ENCODE results near the gene RNLS. TPM values are rescaled to one million over a fixed set of nuclear protein-coding genes. Genes with fewer than 3 reads are reported as not detected.

The RNLS gene
- total RNA-seq, 1 donor from 2014 or later = 13.3 TPM

- Histone ChIP-seq H3K4me3 (no peak overlapping the region), H3K27me3 (no peaks in the 10 kb centered on the region), H3K36me3 (no peaks in the 10 kb centered on the region), H3K4me1 (no peaks in the 10 kb centered on the region), H3K27ac (no peak overlapping the region), H3K9me3 (peaks cover 4% of the 10 kb centered on the region)
- TF ChIP-seq, protein P1, sequence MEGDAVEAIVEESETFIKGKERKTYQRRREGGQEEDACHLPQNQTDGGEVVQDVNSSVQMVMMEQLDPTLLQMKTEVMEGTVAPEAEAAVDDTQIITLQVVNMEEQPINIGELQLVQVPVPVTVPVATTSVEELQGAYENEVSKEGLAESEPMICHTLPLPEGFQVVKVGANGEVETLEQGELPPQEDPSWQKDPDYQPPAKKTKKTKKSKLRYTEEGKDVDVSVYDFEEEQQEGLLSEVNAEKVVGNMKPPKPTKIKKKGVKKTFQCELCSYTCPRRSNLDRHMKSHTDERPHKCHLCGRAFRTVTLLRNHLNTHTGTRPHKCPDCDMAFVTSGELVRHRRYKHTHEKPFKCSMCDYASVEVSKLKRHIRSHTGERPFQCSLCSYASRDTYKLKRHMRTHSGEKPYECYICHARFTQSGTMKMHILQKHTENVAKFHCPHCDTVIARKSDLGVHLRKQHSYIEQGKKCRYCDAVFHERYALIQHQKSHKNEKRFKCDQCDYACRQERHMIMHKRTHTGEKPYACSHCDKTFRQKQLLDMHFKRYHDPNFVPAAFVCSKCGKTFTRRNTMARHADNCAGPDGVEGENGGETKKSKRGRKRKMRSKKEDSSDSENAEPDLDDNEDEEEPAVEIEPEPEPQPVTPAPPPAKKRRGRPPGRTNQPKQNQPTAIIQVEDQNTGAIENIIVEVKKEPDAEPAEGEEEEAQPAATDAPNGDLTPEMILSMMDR (IDR thresholded peaks at IDR 0.05) = no peak
- no peak for DNase-seq (ENCODE audit: extremely low spot score in 2 of 2)
- intact Hi-C loops (cut with DNase I) = no loop called here
Observed at GRCh38 chr10:88616250-88616977, 33.3 kb upstream of the RNLS start.

GRCh38 chr10:88608780-88609179 lies 25.7 kb upstream of the RNLS start:
- Histone ChIP-seq H3K4me3 (no peak overlapping the region), H3K9me3 (no peaks in the 10 kb centered on the region), H3K4me1 (no peaks in the 10 kb centered on the region), H3K27me3 (no peaks in the 10 kb centered on the region), H3K27ac (no peak overlapping the region), H3K36me3 (no peaks in the 10 kb centered on the region)
- TF ChIP-seq, protein P1 (IDR thresholded peaks at IDR 0.05) = no peak
- TF ChIP-seq POLR2AphosphoS5 (IDR thresholded peaks at IDR 0.05; ENCODE audit: insufficient read depth in 1 of 2, low read depth in 1 of 2) (no peak), POLR2A (IDR thresholded peaks at IDR 0.05) (no peak)
- intact Hi-C loops (cut with DNase I) = no loop called here
- no peak for DNase-seq (ENCODE audit: extremely low spot score in 2 of 2)

- TF ChIP-seq POLR2A (IDR thresholded peaks at IDR 0.05) (no peak), POLR2AphosphoS5 (IDR thresholded peaks at IDR 0.05; ENCODE audit: insufficient read depth in 1 of 2, low read depth in 1 of 2) (no peak)
- TF ChIP-seq, protein P1 (IDR thresholded peaks at IDR 0.05) = no peak
- DNase-seq (ENCODE audit: extremely low spot score in 2 of 2) = no peak
- Histone ChIP-seq H3K36me3 (no peaks in the 10 kb centered on the region), H3K9me3 (no peaks in the 10 kb centered on the region), H3K27me3 (no peaks in the 10 kb centered on the region), H3K27ac (no peak overlapping the region), H3K4me3 (no peak overlapping the region), H3K4me1 (no peaks in the 10 kb centered on the region)
- intact Hi-C loops (cut with DNase I) = no loop called here
Observed at GRCh38 chr10:88608052-88608732, 25.1 kb upstream of the RNLS start.

DNA sequence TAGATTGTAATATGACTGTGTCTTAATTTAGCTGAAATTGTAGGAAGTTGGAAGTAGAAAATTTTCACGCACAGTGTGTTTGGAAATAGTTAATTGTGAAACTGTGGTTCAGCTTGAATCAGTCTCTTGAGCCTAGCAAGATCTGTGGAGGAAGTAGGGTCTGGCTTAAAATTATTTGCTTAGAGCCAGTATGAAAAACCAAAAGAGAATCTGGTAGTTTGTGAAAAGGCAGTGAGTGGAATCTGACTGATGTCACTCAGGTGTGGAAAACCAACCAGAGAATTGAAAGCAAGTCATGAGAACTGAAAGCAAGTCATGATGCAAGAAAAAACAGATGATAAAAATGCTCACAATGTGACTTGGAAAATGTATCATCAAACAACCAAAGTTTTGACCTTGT lies 14.9 kb upstream of the RNLS start:
- intact Hi-C loops (cut with DNase I) = no loop called here
- Histone ChIP-seq H3K36me3 (no peaks in the 10 kb centered on the region), H3K4me3 (no peak overlapping the region), H3K9me3 (no peaks in the 10 kb centered on the region), H3K4me1 (no peaks in the 10 kb centered on the region), H3K27me3 (no peaks in the 10 kb centered on the region), H3K27ac (no peak overlapping the region)
- TF ChIP-seq, protein P1 (IDR thresholded peaks at IDR 0.05) = no peak
- no peak for TF ChIP-seq POLR2A (IDR thresholded peaks at IDR 0.05)
- TF ChIP-seq POLR2AphosphoS5 (IDR thresholded peaks at IDR 0.05; ENCODE audit: insufficient read depth in 1 of 2, low read depth in 1 of 2) = no peak
- no peak for DNase-seq (ENCODE audit: extremely low spot score in 2 of 2)

GRCh38 chr10:88594482-88594881 lies 11.4 kb upstream of the RNLS start:
- H3K27ac ChIP-seq = no peak overlapping the region
- TF ChIP-seq, protein P1 (IDR thresholded peaks at IDR 0.05) = no peak
- TF ChIP-seq POLR2AphosphoS5 (IDR thresholded peaks at IDR 0.05; ENCODE audit: insufficient read depth in 1 of 2, low read depth in 1 of 2) (no peak), POLR2A (IDR thresholded peaks at IDR 0.05) (no peak)
- intact Hi-C loops (cut with DNase I) = no loop called here

More at GRCh38 chr10:88594482-88594881, 11.4 kb upstream of the RNLS start:
- H3K4me1 ChIP-seq = no peaks in the 10 kb centered on the region
- H3K27me3 ChIP-seq = no peaks in the 10 kb centered on the region
- H3K9me3 ChIP-seq = no peaks in the 10 kb centered on the region
- H3K4me3 ChIP-seq = no peak overlapping the region
- no peaks in the 10 kb centered on the region for H3K36me3 ChIP-seq
- no peak for DNase-seq (ENCODE audit: extremely low spot score in 2 of 2)

Data from vagina (tissue), 2 donors.